H1 (cell line): ENCODE results near the gene SYNJ2. TPM values are rescaled to one million over a fixed set of nuclear protein-coding genes. Genes with fewer than 3 reads are reported as not detected.

Experiments
- CEBPB ChIP-seq: IDR thresholded peaks from 2 replicates; pipeline ENCODE4 v1.6.1; 2012; ENCODE audit warnings: low read depth, low read length
- CHD1 ChIP-seq: IDR thresholded peaks from 2 replicates; pipeline ENCODE4 v1.6.1; 2012; ENCODE audit warnings: low read depth, low read length, improper control_type of control experiment
- CREB1 ChIP-seq: IDR thresholded peaks from 2 replicates; pipeline ENCODE4 v1.6.1; 2012; ENCODE audit warnings: inconsistent platforms
- GABPA ChIP-seq: IDR thresholded peaks from 2 replicates; pipeline ENCODE4 v1.6.1; 2011; ENCODE audit warnings: mild to moderate bottlenecking, low read length, moderate library complexity, borderline replicate concordance; ENCODE audit not compliant: insufficient read depth
- POLR2A ChIP-seq, 2 experiments: IDR thresholded peaks; 1 replicate in 1 of 2; 2 replicates in 1 of 2; pipeline ENCODE4 v1.6.1; 2011; ENCODE audit warnings: low read depth in 2 of 2, low read length in 2 of 2, mild to moderate bottlenecking in 2 of 2; ENCODE audit errors: control extremely low read depth in 1 of 2
- polyA plus RNA-seq, 7 experiments: library from polyadenylated mRNA; depleted of rRNA in 3 of 7; stranded (reverse) in 5 of 7; unstranded in 2 of 7; fragments of >200 nt in 5 of 7; fragments of 200-250 nt in 2 of 7; gene quantifications; 1 replicate in 5 of 7; 2 replicates in 1 of 7; 4 replicates in 1 of 7; pipeline versions ENCODE4 v1.2.1 to v1.2.3, GENCODE V29; 2011 to 2013; ENCODE audit warnings: missing spikeins in 2 of 7, mixed read lengths in 2 of 7
- total RNA-seq: library from RNA; stranded (reverse); fragmentation: NEBNext Ultra II Directional; extraction: Animal tissue kit (Norgen Biotek cat#: 25700); gene quantifications from 2 replicates; pipeline ENCODE4 v1.2.1, GENCODE V29; 2021

The SYNJ2 gene
- total and polyA plus RNA-seq, 2 of the 8 experiments (the other 6 are each of a cell fraction or from before 2014, with no cell fraction given): 3.7 to 13.9 TPM

GRCh38 chr6:158027590-158028285, 46.1 kb downstream of the SYNJ2 start (continued):
- no peak for TF ChIP-seq CREB1
- no peak for TF ChIP-seq CEBPB
- no peak for TF ChIP-seq POLR2A (IDR thresholded peaks at IDR 0.05; ENCODE audit: control extremely low read depth in 1 of 2, low read depth in 2 of 2, low read length in 2 of 2)
- no peak for TF ChIP-seq GABPA
- no peak for TF ChIP-seq CHD1
